Upper lobe of left lung (tissue), 4 donors: ENCODE data around the gene GABBR2.

Experiments used
- CTCF ChIP-seq, 6 experiments: fragments of 450-650 bp in 4 of 6; fragments of 200-600 bp in 2 of 6; sonication (generic) in 2 of 6; IDR thresholded peaks; one replicate each; pipeline ENCODE4 v1.5.1; 2016 to 2019; ENCODE audit warnings: antibody characterized with exemption in 6 of 6
- EP300 ChIP-seq, 4 donors: sonication (generic); formaldehyde crosslinking; IDR thresholded peaks; one replicate each; pipeline ENCODE4 v1.5.1; 2017; ENCODE audit warnings: antibody characterized with exemption in 4 of 4, control low read depth in 2 of 4
- POLR2A ChIP-seq, 4 donors: fragments of 450-650 bp; IDR thresholded peaks; one replicate each; pipeline ENCODE4 v1.5.1; 2016 to 2017; ENCODE audit warnings: antibody characterized with exemption in 4 of 4, mild to moderate bottlenecking in 2 of 4
- POLR2AphosphoS5 ChIP-seq, 2 donors: sonication (generic); formaldehyde crosslinking; IDR thresholded peaks; one replicate each; pipeline ENCODE4 v1.5.1; 2017; ENCODE audit warnings: antibody characterized with exemption in 2 of 2

GRCh38 chr9:98569491-98569890 is 139.2 kb downstream of the GABBR2 start:
- no peak for TF ChIP-seq CTCF (IDR thresholded peaks at IDR 0.05)
- no peak for TF ChIP-seq POLR2A (IDR thresholded peaks at IDR 0.05)
- no peak for TF ChIP-seq POLR2AphosphoS5 (IDR thresholded peaks at IDR 0.05)
- no peak for TF ChIP-seq EP300 (IDR thresholded peaks at IDR 0.05)
